GM12878 (cell line): ENCODE measurements around the gene B9D1. TPM values are rescaled to one million over a fixed set of nuclear protein-coding genes. Genes with fewer than 3 reads are reported as not detected.

Experiments
- ATAC-seq: fragments of 200-7000 bp; cut with Tn5 transposase; 3 replicates; pipeline ENCODE4 v1.9.1; 2020; ENCODE audit warnings: mild to moderate bottlenecking, moderate library complexity
- BruUV-seq: library from RNA; stranded (reverse); fragments of 400-500 nt; replicated peaks from 2 replicates; lab custom pipeline; 2021; lab: Mats Ljungman, UMichigan
- CTCF ChIA-PET: fragments of 300-600 bp; sonication (Branson Sonifier 250); formaldehyde crosslinking; extraction: SDS; loops from one replicate; lab custom pipeline; 2021; ENCODE audit warnings: inconsistent platforms; lab: Yijun Ruan, JAX
- POLR2A ChIA-PET: fragments of 350-600 bp; formaldehyde crosslinking; extraction: SDS; loops from one replicate; lab custom pipeline; 2021; ENCODE audit warnings: inconsistent platforms; lab: Charles Lee
- RAD21 ChIA-PET: fragments of 300-600 bp; sonication (Branson Sonifier 250); formaldehyde crosslinking; loops from one replicate; lab custom pipeline; 2023; ENCODE audit warnings: antibody characterized with exemption; ENCODE audit not compliant: unreplicated experiment; lab: Charles Lee
- SMC1A ChIA-PET: fragments of 300-600 bp; sonication (Branson Sonifier 250); formaldehyde crosslinking; loops from one replicate; lab custom pipeline; 2023; ENCODE audit not compliant: unreplicated experiment, uncharacterized antibody; lab: Charles Lee
- DNase-seq: peaks from one replicate; pipeline ENCODE4 v3.0.0-alpha.2; 2011; ENCODE audit warnings: low read depth, low spot score
- FAIRE-seq: peaks from 3 replicates; lab custom pipeline; 2011; peaks lifted over from hg19 to GRCh38; lab: Jason Lieb, UNC
- H2AFZ ChIP-seq: 2 replicates; pipeline ENCODE4 v1.6.0; 2011; ENCODE audit warnings: low read depth, low read length, control low read depth; ENCODE audit not compliant: control insufficient read depth
- H3K27ac ChIP-seq: 2 replicates; pipeline ENCODE4 v1.5.1; 2011; ENCODE audit warnings: control low read depth; ENCODE audit not compliant: control insufficient read depth, insufficient read depth
- H3K27me3 ChIP-seq, 2 experiments: replicated peaks in 1 of 2; 2 replicates each; pipeline versions ENCODE4 v1.6.0 to v1.6.1; 2011; ENCODE audit warnings: low read length in 1 of 2; ENCODE audit not compliant: control insufficient read depth in 2 of 2, insufficient read depth in 2 of 2
- H3K36me3 ChIP-seq, 2 experiments: 2 replicates each; pipeline ENCODE4 v1.5.1; 2011; ENCODE audit warnings: low read length in 1 of 2; ENCODE audit not compliant: control insufficient read depth in 2 of 2, insufficient read depth in 2 of 2
- H3K4me1 ChIP-seq: 2 replicates; pipeline ENCODE4 v1.6.1; 2011; ENCODE audit warnings: mild to moderate bottlenecking, low read length, moderate library complexity, mixed read lengths; ENCODE audit not compliant: control insufficient read depth, insufficient read depth
- H3K4me2 ChIP-seq: 2 replicates; pipeline ENCODE4 v1.6.0; 2011; ENCODE audit warnings: control low read depth; ENCODE audit not compliant: control insufficient read depth, insufficient read depth
- H3K4me3 ChIP-seq: fragments of 200-600 bp; sonication (generic); 2 replicates; pipeline ENCODE4 v1.5.1; 2016
- H3K79me2 ChIP-seq: 2 replicates; pipeline ENCODE4 v1.6.0; 2011; ENCODE audit warnings: low read length; ENCODE audit not compliant: control insufficient read depth, insufficient read depth
- H3K9ac ChIP-seq: 2 replicates; pipeline ENCODE4 v1.8.0; 2011; ENCODE audit warnings: low read length, control low read depth, mixed read lengths; ENCODE audit not compliant: control insufficient read depth, insufficient read depth
- H3K9me3 ChIP-seq: replicated peaks from 3 replicates; pipeline ENCODE4 v1.5.1; 2011; ENCODE audit warnings: mild to moderate bottlenecking, low read length; ENCODE audit not compliant: control insufficient read depth, insufficient read depth
- H4K20me1 ChIP-seq: 2 replicates; pipeline ENCODE4 v1.6.0; 2011; ENCODE audit not compliant: control insufficient read depth, insufficient read depth
- CBFB ChIP-seq: IDR thresholded peaks from 2 replicates; pipeline ENCODE4 v1.6.1; 2016; ENCODE audit warnings: antibody characterized with exemption, low read depth
- CREB1 ChIP-seq: IDR thresholded peaks from 2 replicates; pipeline ENCODE4 v1.6.1; 2012; ENCODE audit warnings: low read depth, mild to moderate bottlenecking, inconsistent platforms
- FOS ChIP-seq: IDR thresholded peaks from 3 replicates; pipeline ENCODE4 v1.6.1; 2011; ENCODE audit warnings: borderline replicate concordance; ENCODE audit not compliant: insufficient read length; ENCODE audit errors: extremely low read depth
- FOXM1 ChIP-seq: IDR thresholded peaks from 2 replicates; pipeline ENCODE4 v1.6.1; 2012; ENCODE audit warnings: low read depth, mild to moderate bottlenecking, inconsistent platforms, low read length, moderate library complexity
- MTA3 ChIP-seq: IDR thresholded peaks from 2 replicates; pipeline ENCODE4 v1.6.1; 2012; ENCODE audit warnings: low read length, inconsistent platforms, borderline replicate concordance
- NR2F1 ChIP-seq: fragments of 450-650 bp; conservative IDR thresholded peaks from 2 replicates; pipeline ENCODE4 v1.6.1; 2017; ENCODE audit warnings: mild to moderate bottlenecking
- PAX8 ChIP-seq: fragments of 450-650 bp; IDR thresholded peaks from 2 replicates; pipeline ENCODE4 v1.6.1; 2017; ENCODE audit warnings: mild to moderate bottlenecking, moderate library complexity
- STAT1 ChIP-seq: fragments of 450-650 bp; conservative IDR thresholded peaks from 2 replicates; pipeline ENCODE4 v1.6.1; 2014; ENCODE audit warnings: antibody characterized with exemption, mild to moderate bottlenecking
- WGBS: methylation state at CpG from one replicate; pipeline ENCODE4 v1.1.6; 2016; ENCODE audit warnings: low lambda C conversion rate; ENCODE audit not compliant: insufficient replicate concordance, insufficient coverage; ENCODE audit errors: missing lambda C conversion rate; 5-methylcytosine and 5-hydroxymethylcytosine counted together
- in situ Hi-C: fragments of 300-500 bp; cut with MboI; formaldehyde crosslinking; loops from 9 replicates; pipeline ENCODE4 v1.14.3; 2018; ENCODE audit warnings: mixed read lengths
- intact Hi-C: fragments of 100-400 bp; cut with micrococcal nuclease; formaldehyde crosslinking; loops from one replicate; pipeline ENCODE4 v1.14.2; 2022; ENCODE audit not compliant: unreplicated experiment
- polyA plus RNA-seq, 11 experiments: library from polyadenylated mRNA; depleted of rRNA in 4 of 11; unstranded in 6 of 11; stranded (reverse) in 5 of 11; fragments of >200 nt; fragmentation: Nextera tagmentation in 4 of 11; fragmentation: Illumina TruSeq in 1 of 11; extraction: Ambion mirVana in 4 of 11; extraction: Trizol in 1 of 11; gene quantifications; 1 replicate in 1 of 11; 2 replicates in 10 of 11; pipeline versions ENCODE4 v1.2.1 to v1.2.3, GENCODE V29; 2011 to 2016; ENCODE audit warnings: inconsistent platforms in 2 of 11, missing spikeins in 2 of 11, low read depth in 1 of 11
- total RNA-seq, 4 experiments: library from RNA; depleted of rRNA in 3 of 4; stranded (reverse); fragments of >200 nt in 3 of 4; fragmentation: Illumina TruSeq in 1 of 4; extraction: Trizol in 1 of 4; gene quantifications; 2 replicates each; pipeline versions ENCODE4 v1.2.1 to v1.2.3, GENCODE V29; 2013 to 2021
- TF ChIP-seq, protein P1 (sequence below): IDR thresholded peaks from 2 replicates; pipeline ENCODE4 v1.6.1; 2012; ENCODE audit warnings: mild to moderate bottlenecking, low read depth, low read length
- TF ChIP-seq, protein P2 (sequence below): IDR thresholded peaks from 2 replicates; pipeline ENCODE4 v1.6.1; 2012; ENCODE audit warnings: low read length, inconsistent platforms
- TF ChIP-seq, protein P3 (sequence below): fragments of 450-650 bp; IDR thresholded peaks from 2 replicates; pipeline ENCODE4 v1.6.1; 2017; ENCODE audit warnings: antibody characterized with exemption, mild to moderate bottlenecking, moderate library complexity
- TF ChIP-seq, protein P4 (sequence below): fragments of 450-650 bp; formaldehyde crosslinking; IDR thresholded peaks from 2 replicates; pipeline ENCODE4 v1.5.0; 2022; ENCODE audit warnings: mild to moderate bottlenecking, missing genetic modification characterization

Gene B9D1
- total and polyA plus RNA-seq, 10 of the 15 experiments (the other 5 are each of a cell fraction or from before 2014, with no cell fraction given): 5.9 to 18.3 (median 9.8) TPM

DNA sequence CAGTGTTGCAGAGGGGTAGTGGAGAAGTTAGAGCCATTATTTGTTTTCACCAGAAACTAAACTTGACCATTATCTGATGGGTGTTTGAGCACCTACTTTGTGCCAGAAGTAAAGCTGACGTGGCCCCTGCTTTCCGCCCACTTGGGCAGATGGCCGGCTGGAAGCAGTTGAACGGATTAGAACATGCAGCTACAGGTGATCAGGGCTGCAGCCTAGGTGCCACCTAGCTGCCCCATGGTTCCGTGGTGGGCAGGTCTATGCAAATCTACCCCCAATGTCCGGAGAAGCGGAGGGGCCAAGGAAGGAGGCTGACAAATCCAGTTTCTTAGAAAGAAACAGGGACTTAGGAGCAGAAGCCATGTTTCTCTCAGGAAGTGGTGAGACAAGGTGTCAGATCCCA is 62.7 kb downstream of the B9D1 start:
- POLR2A ChIA-PET: no interaction called here
- intact Hi-C loops: no loop called here
- WGBS: 72% methylated on average over 7 of the region's 7 CpGs
- TF ChIP-seq, protein P1, sequence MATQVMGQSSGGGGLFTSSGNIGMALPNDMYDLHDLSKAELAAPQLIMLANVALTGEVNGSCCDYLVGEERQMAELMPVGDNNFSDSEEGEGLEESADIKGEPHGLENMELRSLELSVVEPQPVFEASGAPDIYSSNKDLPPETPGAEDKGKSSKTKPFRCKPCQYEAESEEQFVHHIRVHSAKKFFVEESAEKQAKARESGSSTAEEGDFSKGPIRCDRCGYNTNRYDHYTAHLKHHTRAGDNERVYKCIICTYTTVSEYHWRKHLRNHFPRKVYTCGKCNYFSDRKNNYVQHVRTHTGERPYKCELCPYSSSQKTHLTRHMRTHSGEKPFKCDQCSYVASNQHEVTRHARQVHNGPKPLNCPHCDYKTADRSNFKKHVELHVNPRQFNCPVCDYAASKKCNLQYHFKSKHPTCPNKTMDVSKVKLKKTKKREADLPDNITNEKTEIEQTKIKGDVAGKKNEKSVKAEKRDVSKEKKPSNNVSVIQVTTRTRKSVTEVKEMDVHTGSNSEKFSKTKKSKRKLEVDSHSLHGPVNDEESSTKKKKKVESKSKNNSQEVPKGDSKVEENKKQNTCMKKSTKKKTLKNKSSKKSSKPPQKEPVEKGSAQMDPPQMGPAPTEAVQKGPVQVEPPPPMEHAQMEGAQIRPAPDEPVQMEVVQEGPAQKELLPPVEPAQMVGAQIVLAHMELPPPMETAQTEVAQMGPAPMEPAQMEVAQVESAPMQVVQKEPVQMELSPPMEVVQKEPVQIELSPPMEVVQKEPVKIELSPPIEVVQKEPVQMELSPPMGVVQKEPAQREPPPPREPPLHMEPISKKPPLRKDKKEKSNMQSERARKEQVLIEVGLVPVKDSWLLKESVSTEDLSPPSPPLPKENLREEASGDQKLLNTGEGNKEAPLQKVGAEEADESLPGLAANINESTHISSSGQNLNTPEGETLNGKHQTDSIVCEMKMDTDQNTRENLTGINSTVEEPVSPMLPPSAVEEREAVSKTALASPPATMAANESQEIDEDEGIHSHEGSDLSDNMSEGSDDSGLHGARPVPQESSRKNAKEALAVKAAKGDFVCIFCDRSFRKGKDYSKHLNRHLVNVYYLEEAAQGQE: no peak
- TF ChIP-seq CBFB: no peak
- no peak for TF ChIP-seq CREB1
- no peak for TF ChIP-seq PAX8
- no peak for TF ChIP-seq MTA3
- TF ChIP-seq FOXM1: no peak
- TF ChIP-seq NR2F1: no peak
- TF ChIP-seq, protein P2, sequence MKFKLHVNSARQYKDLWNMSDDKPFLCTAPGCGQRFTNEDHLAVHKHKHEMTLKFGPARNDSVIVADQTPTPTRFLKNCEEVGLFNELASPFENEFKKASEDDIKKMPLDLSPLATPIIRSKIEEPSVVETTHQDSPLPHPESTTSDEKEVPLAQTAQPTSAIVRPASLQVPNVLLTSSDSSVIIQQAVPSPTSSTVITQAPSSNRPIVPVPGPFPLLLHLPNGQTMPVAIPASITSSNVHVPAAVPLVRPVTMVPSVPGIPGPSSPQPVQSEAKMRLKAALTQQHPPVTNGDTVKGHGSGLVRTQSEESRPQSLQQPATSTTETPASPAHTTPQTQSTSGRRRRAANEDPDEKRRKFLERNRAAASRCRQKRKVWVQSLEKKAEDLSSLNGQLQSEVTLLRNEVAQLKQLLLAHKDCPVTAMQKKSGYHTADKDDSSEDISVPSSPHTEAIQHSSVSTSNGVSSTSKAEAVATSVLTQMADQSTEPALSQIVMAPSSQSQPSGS: no peak
- TF ChIP-seq, protein P3, sequence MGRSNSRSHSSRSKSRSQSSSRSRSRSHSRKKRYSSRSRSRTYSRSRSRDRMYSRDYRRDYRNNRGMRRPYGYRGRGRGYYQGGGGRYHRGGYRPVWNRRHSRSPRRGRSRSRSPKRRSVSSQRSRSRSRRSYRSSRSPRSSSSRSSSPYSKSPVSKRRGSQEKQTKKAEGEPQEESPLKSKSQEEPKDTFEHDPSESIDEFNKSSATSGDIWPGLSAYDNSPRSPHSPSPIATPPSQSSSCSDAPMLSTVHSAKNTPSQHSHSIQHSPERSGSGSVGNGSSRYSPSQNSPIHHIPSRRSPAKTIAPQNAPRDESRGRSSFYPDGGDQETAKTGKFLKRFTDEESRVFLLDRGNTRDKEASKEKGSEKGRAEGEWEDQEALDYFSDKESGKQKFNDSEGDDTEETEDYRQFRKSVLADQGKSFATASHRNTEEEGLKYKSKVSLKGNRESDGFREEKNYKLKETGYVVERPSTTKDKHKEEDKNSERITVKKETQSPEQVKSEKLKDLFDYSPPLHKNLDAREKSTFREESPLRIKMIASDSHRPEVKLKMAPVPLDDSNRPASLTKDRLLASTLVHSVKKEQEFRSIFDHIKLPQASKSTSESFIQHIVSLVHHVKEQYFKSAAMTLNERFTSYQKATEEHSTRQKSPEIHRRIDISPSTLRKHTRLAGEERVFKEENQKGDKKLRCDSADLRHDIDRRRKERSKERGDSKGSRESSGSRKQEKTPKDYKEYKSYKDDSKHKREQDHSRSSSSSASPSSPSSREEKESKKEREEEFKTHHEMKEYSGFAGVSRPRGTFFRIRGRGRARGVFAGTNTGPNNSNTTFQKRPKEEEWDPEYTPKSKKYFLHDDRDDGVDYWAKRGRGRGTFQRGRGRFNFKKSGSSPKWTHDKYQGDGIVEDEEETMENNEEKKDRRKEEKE: no peak
- TF ChIP-seq FOS: no peak
- no peak for TF ChIP-seq STAT1
- TF ChIP-seq, protein P4, sequence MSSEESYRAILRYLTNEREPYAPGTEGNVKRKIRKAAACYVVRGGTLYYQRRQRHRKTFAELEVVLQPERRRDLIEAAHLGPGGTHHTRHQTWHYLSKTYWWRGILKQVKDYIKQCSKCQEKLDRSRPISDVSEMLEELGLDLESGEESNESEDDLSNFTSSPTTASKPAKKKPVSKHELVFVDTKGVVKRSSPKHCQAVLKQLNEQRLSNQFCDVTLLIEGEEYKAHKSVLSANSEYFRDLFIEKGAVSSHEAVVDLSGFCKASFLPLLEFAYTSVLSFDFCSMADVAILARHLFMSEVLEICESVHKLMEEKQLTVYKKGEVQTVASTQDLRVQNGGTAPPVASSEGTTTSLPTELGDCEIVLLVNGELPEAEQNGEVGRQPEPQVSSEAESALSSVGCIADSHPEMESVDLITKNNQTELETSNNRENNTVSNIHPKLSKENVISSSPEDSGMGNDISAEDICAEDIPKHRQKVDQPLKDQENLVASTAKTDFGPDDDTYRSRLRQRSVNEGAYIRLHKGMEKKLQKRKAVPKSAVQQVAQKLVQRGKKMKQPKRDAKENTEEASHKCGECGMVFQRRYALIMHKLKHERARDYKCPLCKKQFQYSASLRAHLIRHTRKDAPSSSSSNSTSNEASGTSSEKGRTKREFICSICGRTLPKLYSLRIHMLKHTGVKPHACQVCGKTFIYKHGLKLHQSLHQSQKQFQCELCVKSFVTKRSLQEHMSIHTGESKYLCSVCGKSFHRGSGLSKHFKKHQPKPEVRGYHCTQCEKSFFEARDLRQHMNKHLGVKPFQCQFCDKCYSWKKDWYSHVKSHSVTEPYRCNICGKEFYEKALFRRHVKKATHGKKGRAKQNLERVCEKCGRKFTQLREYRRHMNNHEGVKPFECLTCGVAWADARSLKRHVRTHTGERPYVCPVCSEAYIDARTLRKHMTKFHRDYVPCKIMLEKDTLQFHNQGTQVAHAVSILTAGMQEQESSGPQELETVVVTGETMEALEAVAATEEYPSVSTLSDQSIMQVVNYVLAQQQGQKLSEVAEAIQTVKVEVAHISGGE (CRISPR knock-in tag): no peak

More for the DNA sequence above, 62.7 kb downstream of the B9D1 start:
- ATAC-seq: no peak
- FAIRE-seq: no peak
- Histone ChIP-seq H3K79me2 (no peaks in the 10 kb centered on the region), H3K9ac (no peak overlapping the region), H3K27me3 (no peaks in the 10 kb centered on the region), H3K4me3 (no peak overlapping the region), H3K4me2 (no peak overlapping the region), H3K4me1 (peaks cover 21% of the 10 kb centered on the region), H4K20me1 (no peaks in the 10 kb centered on the region; the same call in 1 of the 2 replicates), H3K36me3 (no peaks in the 10 kb centered on the region), H3K9me3 (no peaks in the 10 kb centered on the region), H2AFZ (no peak overlapping the region), H3K27ac (no peak overlapping the region)
- ChIA-PET SMC1A (interaction anchor here (1.1 to 2.5 kb wide), 2 partner anchors 15 to 39 kb away, joined by 3 to 11 read pairs; no protein-coding TSS in a partner anchor), RAD21 (no interaction called here), CTCF (interaction anchor here (1.0 kb wide), 1 partner anchor 25 kb away, joined by 3 read pairs; no protein-coding TSS in a partner anchor)
- DNase-seq: no peak
- BruUV-seq: no TSS peak
- in situ Hi-C loops: no loop called here
